Upper lobe of left lung (tissue), 4 donors: ENCODE results near the gene UNC5C.

Source experiments
- CTCF ChIP-seq, 6 experiments: fragments of 450-650 bp in 4 of 6; fragments of 200-600 bp in 2 of 6; sonication (generic) in 2 of 6; IDR thresholded peaks; one replicate each; pipeline ENCODE4 v1.5.1; 2016 to 2019; ENCODE audit warnings: antibody characterized with exemption in 6 of 6
- EP300 ChIP-seq, 4 donors: sonication (generic); formaldehyde crosslinking; IDR thresholded peaks; one replicate each; pipeline ENCODE4 v1.5.1; 2017; ENCODE audit warnings: antibody characterized with exemption in 4 of 4, control low read depth in 2 of 4
- POLR2A ChIP-seq, 4 donors: fragments of 450-650 bp; IDR thresholded peaks; one replicate each; pipeline ENCODE4 v1.5.1; 2016 to 2017; ENCODE audit warnings: antibody characterized with exemption in 4 of 4, mild to moderate bottlenecking in 2 of 4
- POLR2AphosphoS5 ChIP-seq, 2 donors: sonication (generic); formaldehyde crosslinking; IDR thresholded peaks; one replicate each; pipeline ENCODE4 v1.5.1; 2017; ENCODE audit warnings: antibody characterized with exemption in 2 of 2

GRCh38 chr4:95571577-95571976, 22.8 kb upstream of the UNC5C start:
- TF ChIP-seq POLR2AphosphoS5 (IDR thresholded peaks at IDR 0.05) (no peak), CTCF (IDR thresholded peaks at IDR 0.05) (no peak), POLR2A (IDR thresholded peaks at IDR 0.05) (no peak), EP300 (IDR thresholded peaks at IDR 0.05) (no peak)
